DND-41 (cell line): ENCODE data around the gene TK2.

Experiments
- ATAC-seq: fragments of 200-7000 bp; cut with Tn5 transposase; 3 replicates; pipeline ENCODE4 v1.9.1; 2021; ENCODE audit warnings: low read depth; ENCODE audit not compliant: insufficient read depth
- DNase-seq: peaks from one replicate; pipeline ENCODE4 v3.0.0-alpha.2; 2020
- H2AFZ ChIP-seq: 2 replicates; pipeline ENCODE4 v1.6.0; 2012; ENCODE audit warnings: low read depth, low read length
- H3K27ac ChIP-seq: 2 replicates; pipeline ENCODE4 v1.5.1; 2012; ENCODE audit warnings: low read length, inconsistent platforms
- H3K27me3 ChIP-seq: fragments of 200-600 bp; sonication (generic); 2 replicates; pipeline ENCODE4 v1.6.0; 2012; ENCODE audit warnings: low read length, mild to moderate bottlenecking, inconsistent platforms; ENCODE audit not compliant: insufficient read depth, poor library complexity
- H3K36me3 ChIP-seq: 2 replicates; pipeline ENCODE4 v1.5.1; 2012; ENCODE audit warnings: low read length, inconsistent platforms; ENCODE audit not compliant: insufficient read depth
- H3K4me1 ChIP-seq: 2 replicates; pipeline ENCODE4 v1.5.1; 2012; ENCODE audit warnings: mild to moderate bottlenecking, low read length; ENCODE audit not compliant: insufficient read depth
- H3K4me2 ChIP-seq: 2 replicates; pipeline ENCODE4 v1.6.0; 2012; ENCODE audit warnings: mild to moderate bottlenecking, moderate library complexity, low read length, inconsistent platforms; ENCODE audit not compliant: insufficient read depth
- H3K4me3 ChIP-seq, 2 experiments: fragments of 200-600 bp in 1 of 2; shearing (Covaris generic) in 1 of 2; 2 replicates each; pipeline ENCODE4 v1.5.1; 2012 to 2016; ENCODE audit warnings: inconsistent platforms in 2 of 2, low read length in 2 of 2, mild to moderate bottlenecking in 2 of 2, low read depth in 1 of 2, moderate library complexity in 1 of 2
- H3K79me2 ChIP-seq: 2 replicates; pipeline ENCODE4 v1.6.0; 2012; ENCODE audit warnings: low read length, inconsistent platforms; ENCODE audit not compliant: insufficient read depth
- H3K9ac ChIP-seq: 2 replicates; pipeline ENCODE4 v1.6.0; 2012; ENCODE audit warnings: low read depth, mild to moderate bottlenecking, inconsistent platforms, low read length, moderate library complexity
- H3K9me3 ChIP-seq: 2 replicates; pipeline ENCODE4 v1.5.1; 2012; ENCODE audit warnings: low read length, moderate library complexity, mild to moderate bottlenecking, inconsistent platforms; ENCODE audit not compliant: insufficient read depth, severe bottlenecking
- H4K20me1 ChIP-seq: 2 replicates; pipeline ENCODE4 v1.6.0; 2012; ENCODE audit warnings: low read length; ENCODE audit not compliant: insufficient read depth
- EZH2 ChIP-seq: IDR thresholded peaks from 3 replicates; pipeline ENCODE4 v1.6.1; 2012; ENCODE audit warnings: borderline replicate concordance, low read depth, mild to moderate bottlenecking, moderate library complexity, low read length, inconsistent platforms; ENCODE audit not compliant: severe bottlenecking
- TF ChIP-seq, protein P1 (sequence below): IDR thresholded peaks from 2 replicates; pipeline ENCODE4 v1.5.1; 2012; ENCODE audit warnings: borderline replicate concordance, low read length, moderate library complexity, mild to moderate bottlenecking; ENCODE audit not compliant: poor library complexity, severe bottlenecking; ENCODE audit errors: extremely low read depth

TK2 gene

DNA sequence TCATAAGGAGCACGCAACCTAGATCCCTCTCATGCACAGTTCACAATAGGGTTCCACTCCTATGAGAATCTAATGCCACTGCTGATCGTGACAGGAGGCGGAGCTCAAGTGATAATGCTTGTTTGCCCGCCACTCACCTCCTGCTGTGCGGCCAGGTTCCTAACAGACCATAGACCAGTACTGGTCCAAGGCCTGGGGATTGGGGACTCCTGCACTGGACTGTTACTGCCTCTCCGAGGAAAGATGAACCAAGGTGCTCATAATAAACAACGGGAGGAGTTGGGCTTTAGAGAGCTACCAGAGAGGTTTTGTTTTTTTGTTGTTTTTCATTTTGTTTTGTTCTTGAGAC, 58.2 kb downstream of the TK2 start:
- H3K4me1 ChIP-seq: no peaks in the 10 kb centered on the region
- H3K27ac ChIP-seq: no peak overlapping the region
- H4K20me1 ChIP-seq: no peaks in the 10 kb centered on the region
- no peak overlapping the region for H3K9ac ChIP-seq
- no peaks in the 10 kb centered on the region for H3K9me3 ChIP-seq
- no peaks in the 10 kb centered on the region for H3K36me3 ChIP-seq
- H3K4me3 ChIP-seq: no peak overlapping the region
- no peaks in the 10 kb centered on the region for H3K79me2 ChIP-seq
- DNase-seq (no peak), ATAC-seq (no peak)
- no peaks in the 10 kb centered on the region for H3K27me3 ChIP-seq
- H2AFZ ChIP-seq: no peak overlapping the region
- no peak for TF ChIP-seq EZH2
- TF ChIP-seq, protein P1, sequence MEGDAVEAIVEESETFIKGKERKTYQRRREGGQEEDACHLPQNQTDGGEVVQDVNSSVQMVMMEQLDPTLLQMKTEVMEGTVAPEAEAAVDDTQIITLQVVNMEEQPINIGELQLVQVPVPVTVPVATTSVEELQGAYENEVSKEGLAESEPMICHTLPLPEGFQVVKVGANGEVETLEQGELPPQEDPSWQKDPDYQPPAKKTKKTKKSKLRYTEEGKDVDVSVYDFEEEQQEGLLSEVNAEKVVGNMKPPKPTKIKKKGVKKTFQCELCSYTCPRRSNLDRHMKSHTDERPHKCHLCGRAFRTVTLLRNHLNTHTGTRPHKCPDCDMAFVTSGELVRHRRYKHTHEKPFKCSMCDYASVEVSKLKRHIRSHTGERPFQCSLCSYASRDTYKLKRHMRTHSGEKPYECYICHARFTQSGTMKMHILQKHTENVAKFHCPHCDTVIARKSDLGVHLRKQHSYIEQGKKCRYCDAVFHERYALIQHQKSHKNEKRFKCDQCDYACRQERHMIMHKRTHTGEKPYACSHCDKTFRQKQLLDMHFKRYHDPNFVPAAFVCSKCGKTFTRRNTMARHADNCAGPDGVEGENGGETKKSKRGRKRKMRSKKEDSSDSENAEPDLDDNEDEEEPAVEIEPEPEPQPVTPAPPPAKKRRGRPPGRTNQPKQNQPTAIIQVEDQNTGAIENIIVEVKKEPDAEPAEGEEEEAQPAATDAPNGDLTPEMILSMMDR: no peak
- H3K4me2 ChIP-seq: no peak overlapping the region

DNA sequence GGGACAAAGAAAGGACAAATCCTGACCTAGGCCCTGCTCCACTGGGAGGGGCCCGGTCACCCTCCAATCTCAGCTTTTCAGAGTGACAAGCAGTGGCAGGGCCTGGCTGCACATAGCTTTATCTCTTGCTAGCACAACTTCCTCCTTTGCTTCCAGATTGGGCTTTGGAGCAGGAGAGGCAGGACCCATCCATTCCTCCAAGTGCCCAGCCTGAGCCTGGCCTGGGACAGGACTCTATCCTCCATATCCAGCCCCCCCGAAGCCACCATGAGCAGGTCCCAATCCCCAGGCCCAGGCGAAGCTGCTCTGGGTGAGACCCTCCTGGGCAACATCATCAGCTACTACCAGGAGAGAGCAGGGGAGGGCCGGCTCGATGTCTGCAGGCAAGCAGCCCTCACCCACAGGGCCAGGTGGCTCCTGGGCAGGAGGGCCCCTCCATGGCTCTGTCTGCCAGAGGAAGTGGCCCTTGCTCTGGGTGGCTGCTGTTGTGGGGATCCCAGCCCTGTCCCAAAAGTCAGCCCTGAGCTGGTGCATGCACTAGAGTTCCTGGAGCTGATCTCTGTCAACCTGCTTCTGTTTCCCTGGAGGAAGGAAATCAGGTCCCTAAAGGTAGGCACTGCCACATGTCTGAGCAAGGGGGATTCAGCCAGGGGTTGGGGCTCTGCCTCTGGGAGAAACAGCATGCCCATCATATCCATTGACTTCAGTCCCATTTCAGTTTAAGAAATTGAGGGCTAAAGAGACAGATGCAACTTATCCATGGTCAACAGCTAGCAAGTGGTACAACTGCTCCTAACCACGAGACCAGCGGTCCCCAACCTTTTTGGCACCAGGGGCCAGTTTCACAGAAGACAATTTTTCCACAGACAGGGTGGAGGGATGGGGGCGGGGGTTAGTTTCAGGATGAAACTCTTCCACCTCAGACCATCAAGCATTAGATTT, 58.9 kb downstream of the TK2 start:
- Histone ChIP-seq H4K20me1 (no peaks in the 10 kb centered on the region), H3K4me1 (no peaks in the 10 kb centered on the region), H3K4me2 (no peak overlapping the region), H3K27ac (no peak overlapping the region), H3K9ac (no peak overlapping the region), H3K36me3 (no peaks in the 10 kb centered on the region), H3K4me3 (no peak overlapping the region), H2AFZ (no peak overlapping the region), H3K27me3 (no peaks in the 10 kb centered on the region), H3K79me2 (no peaks in the 10 kb centered on the region), H3K9me3 (no peaks in the 10 kb centered on the region)
- TF ChIP-seq, protein P1: no peak
- ATAC-seq: peak; percentile 25; the same call in 1 of the 3 replicates
- no peak for DNase-seq

DNA sequence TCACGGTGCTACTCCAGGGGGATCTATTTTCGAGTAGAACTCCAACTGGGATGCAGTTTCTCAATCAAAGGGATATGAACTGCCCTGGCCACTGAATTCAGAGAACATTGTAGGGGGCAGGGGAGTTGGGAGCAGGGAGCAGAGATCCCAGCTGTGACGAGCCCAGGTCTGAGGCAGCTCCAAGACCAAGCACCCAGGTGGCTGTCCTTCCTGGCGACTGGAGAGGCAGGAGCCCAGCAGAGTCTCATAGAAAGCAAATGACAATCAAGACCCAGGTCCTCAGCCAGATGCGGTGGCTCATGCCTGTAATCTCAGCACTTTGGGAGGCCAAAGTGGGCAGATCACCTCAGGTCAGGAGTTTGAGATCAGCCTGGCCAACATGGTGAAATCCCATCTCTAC, 60.1 kb downstream of the TK2 start:
- no peak overlapping the region for H3K4me2 ChIP-seq
- no peaks in the 10 kb centered on the region for H3K9me3 ChIP-seq
- no peaks in the 10 kb centered on the region for H3K36me3 ChIP-seq
- DNase-seq (no peak), ATAC-seq (no peak)
- H3K27ac ChIP-seq: no peak overlapping the region
- no peaks in the 10 kb centered on the region for H4K20me1 ChIP-seq
- H3K79me2 ChIP-seq: no peaks in the 10 kb centered on the region
- H3K9ac ChIP-seq: no peak overlapping the region
- H3K4me1 ChIP-seq: no peaks in the 10 kb centered on the region
- TF ChIP-seq, protein P1: no peak
- TF ChIP-seq EZH2: no peak
- H3K27me3 ChIP-seq: no peaks in the 10 kb centered on the region
- H3K4me3 ChIP-seq: no peak overlapping the region
- H2AFZ ChIP-seq: no peak overlapping the region
